SHP77 (cell line): ENCODE data around the gene TNNT3.

Source experiments
- DNase-seq, 2 experiments: peaks; one replicate each; lab custom pipeline; 2025; lab: John Stamatoyannopoulos, UW

The TNNT3 gene

GRCh38 chr11:1896923-1897322 lies 22.6 kb upstream of the TNNT3 start:
- no peak for DNase-seq

- DNase-seq, result no peak
These were observed 20.4 kb upstream of the TNNT3 start for GRCh38 chr11:1899090-1899489.

GRCh38 chr11:1899686-1900085 lies 19.8 kb upstream of the TNNT3 start:
- DNase-seq, result no peak

GRCh38 chr11:1906181-1906580 lies 13.3 kb upstream of the TNNT3 start:
- DNase-seq, result no peak

- no peak for DNase-seq
These were observed 12.7 kb upstream of the TNNT3 start for GRCh38 chr11:1906611-1907423.

GRCh38 chr11:1908618-1909017 lies 10.9 kb upstream of the TNNT3 start:
- DNase-seq, result no peak

GRCh38 chr11:1909524-1909923 lies 10.0 kb upstream of the TNNT3 start:
- DNase-seq, result no peak

GRCh38 chr11:1912289-1912878 lies 7.1 kb upstream of the TNNT3 start:
- no peak for DNase-seq

GRCh38 chr11:1913271-1914060 lies 6.0 kb upstream of the TNNT3 start:
- no peak for DNase-seq

GRCh38 chr11:1915795-1916131 lies 3.7 kb upstream of the TNNT3 start:
- DNase-seq, result no peak

- no peak for DNase-seq
These were observed 3.1 kb upstream of the TNNT3 start for GRCh38 chr11:1916132-1916985.

- no peak for DNase-seq
These were observed 2.4 kb upstream of the TNNT3 start for GRCh38 chr11:1916986-1917522.

GRCh38 chr11:1917523-1918435 lies 1.7 kb upstream of the TNNT3 start:
- no peak for DNase-seq

- DNase-seq, result no peak
These were observed 827 bp upstream of the TNNT3 start for GRCh38 chr11:1918436-1919315.

GRCh38 chr11:1920128-1920908 lies 815 bp downstream of the TNNT3 start:
- DNase-seq, result no peak

- DNase-seq, result peak in 1 of 2 experiments; percentile 0
These were observed 1.5 kb downstream of the TNNT3 start for GRCh38 chr11:1920909-1921573.

GRCh38 chr11:1921574-1922141 lies 2.2 kb downstream of the TNNT3 start:
- no peak for DNase-seq

- DNase-seq, result no peak
These were observed 3.1 kb downstream of the TNNT3 start for GRCh38 chr11:1922481-1923081.
